ENCODE measurements around the gene USP34. TPM values are rescaled to one million over a fixed set of nuclear protein-coding genes. Genes with fewer than 3 reads are reported as not detected.
"Not testable (repeated sequence)": the region's sequence is repeated elsewhere in the genome, so short reads cannot be mapped to it uniquely, and the experiment has no call there.

Gene USP34
- total RNA-seq, 2 donors from 2014 or later: 105 to 120 TPM

GRCh38 chr2:61398413-61398812 lies 72.5 kb downstream of the USP34 start:
- no peak overlapping the region for H3K27ac ChIP-seq (ENCODE audit: low read depth, low read length)
- no peaks in the 10 kb centered on the region for H3K9me3 Mint-ChIP-seq
- no peak overlapping the region for H3K4me3 Mint-ChIP-seq
- peaks cover 43% of the 10 kb centered on the region for H3K36me3 Mint-ChIP-seq (ENCODE audit: low read depth)
- H3K27me3 Mint-ChIP-seq (ENCODE audit: insufficient read depth): no peaks in the 10 kb centered on the region
- no peaks in the 10 kb centered on the region for H3K4me1 ChIP-seq (ENCODE audit: control insufficient read depth, insufficient read depth, low read length)
- H3K4me1 Mint-ChIP-seq: no peaks in the 10 kb centered on the region
- TF ChIP-seq CTCF (conservative IDR thresholded peaks at IDR 0.05): no peak
- H3K9me3 ChIP-seq (ENCODE audit: control insufficient read depth, low read length): no peaks in the 10 kb centered on the region
- H3K36me3 ChIP-seq (ENCODE audit: control insufficient read depth, insufficient read depth, low read length): peaks cover 47% of the 10 kb centered on the region
- no peak overlapping the region for H3K9ac ChIP-seq (ENCODE audit: extremely low read depth, low read length, poor library complexity, severe bottlenecking)
- no peak overlapping the region for H3K27ac Mint-ChIP-seq
- no peak overlapping the region for H3K4me3 ChIP-seq (ENCODE audit: low read length)
- no peak for DNase-seq
- no peaks in the 10 kb centered on the region for H3K27me3 ChIP-seq (ENCODE audit: control insufficient read depth, insufficient read depth, low read length, poor library complexity, severe bottlenecking)
- whole genome bisulfite sequencing, 2 experiments (ENCODE audit: insufficient coverage in 1 of 2, insufficient read length in 1 of 2): 90 to 97% methylated on average over 3 to 12 of the region's 12 CpGs

- no peak overlapping the region for H3K27ac ChIP-seq (ENCODE audit: low read depth, low read length)
- peaks cover 53% of the 10 kb centered on the region for H3K36me3 ChIP-seq (ENCODE audit: control insufficient read depth, insufficient read depth, low read length)
- H3K27me3 Mint-ChIP-seq (ENCODE audit: insufficient read depth): no peaks in the 10 kb centered on the region
- no peak for DNase-seq
- no peak overlapping the region for H3K27ac Mint-ChIP-seq
- H3K4me3 ChIP-seq (ENCODE audit: low read length): no peak overlapping the region
- H3K9me3 ChIP-seq (ENCODE audit: control insufficient read depth, low read length): no peaks in the 10 kb centered on the region
- WGBS, 2 experiments (ENCODE audit: insufficient coverage in 1 of 2, insufficient read length in 1 of 2): 97 to 100% methylated on average over 2 to 4 of the region's 4 CpGs
- peaks cover 1% of the 10 kb centered on the region for H3K4me1 Mint-ChIP-seq
- peak; percentile 49 for TF ChIP-seq CTCF (conservative IDR thresholded peaks at IDR 0.05)
- no peaks in the 10 kb centered on the region for H3K9me3 Mint-ChIP-seq
- H3K9ac ChIP-seq (ENCODE audit: extremely low read depth, low read length, poor library complexity, severe bottlenecking): no peak overlapping the region
- no peaks in the 10 kb centered on the region for H3K27me3 ChIP-seq (ENCODE audit: control insufficient read depth, insufficient read depth, low read length, poor library complexity, severe bottlenecking)
- no peak overlapping the region for H3K4me3 Mint-ChIP-seq
- no peaks in the 10 kb centered on the region for H3K4me1 ChIP-seq (ENCODE audit: control insufficient read depth, insufficient read depth, low read length)
- peaks cover 50% of the 10 kb centered on the region for H3K36me3 Mint-ChIP-seq (ENCODE audit: low read depth)
Observed at GRCh38 chr2:61396005-61396404, 74.9 kb downstream of the USP34 start.

- not testable (repeated sequence) for H3K27me3 ChIP-seq (ENCODE audit: control insufficient read depth, insufficient read depth, low read length, poor library complexity, severe bottlenecking); H3K4me3 ChIP-seq (ENCODE audit: low read length); H3K27me3 Mint-ChIP-seq (ENCODE audit: insufficient read depth); H3K27ac Mint-ChIP-seq; H3K4me1 ChIP-seq (ENCODE audit: control insufficient read depth, insufficient read depth, low read length); H3K4me3 Mint-ChIP-seq; DNase-seq; H3K27ac ChIP-seq (ENCODE audit: low read depth, low read length); H3K9me3 Mint-ChIP-seq; H3K9ac ChIP-seq (ENCODE audit: extremely low read depth, low read length, poor library complexity, severe bottlenecking); H3K9me3 ChIP-seq (ENCODE audit: control insufficient read depth, low read length)
- H3K36me3 Mint-ChIP-seq (ENCODE audit: low read depth): peaks cover 42% of the 10 kb centered on the region
- peaks cover 68% of the 10 kb centered on the region for H3K36me3 ChIP-seq (ENCODE audit: control insufficient read depth, insufficient read depth, low read length)
- peaks cover 13% of the 10 kb centered on the region for H3K4me1 Mint-ChIP-seq
- WGBS, 2 experiments (ENCODE audit: insufficient coverage in 1 of 2, insufficient read length in 1 of 2): no CpG with 5 or more reads among the region's 7 CpGs
Observed at GRCh38 chr2:61387588-61387987, 83.3 kb downstream of the USP34 start.

GRCh38 chr2:61380882-61381197 lies 90.0 kb downstream of the USP34 start:
- not testable (repeated sequence) for H3K4me1 ChIP-seq (ENCODE audit: control insufficient read depth, insufficient read depth, low read length); H3K9me3 Mint-ChIP-seq; H3K4me3 ChIP-seq (ENCODE audit: low read length); H3K4me1 Mint-ChIP-seq; H3K27me3 Mint-ChIP-seq (ENCODE audit: insufficient read depth); H3K4me3 Mint-ChIP-seq; H3K9ac ChIP-seq (ENCODE audit: extremely low read depth, low read length, poor library complexity, severe bottlenecking); H3K27ac ChIP-seq (ENCODE audit: low read depth, low read length); H3K27me3 ChIP-seq (ENCODE audit: control insufficient read depth, insufficient read depth, low read length, poor library complexity, severe bottlenecking)
- peak; percentile 48 for DNase-seq
- peaks cover 20% of the 10 kb centered on the region for H3K9me3 ChIP-seq (ENCODE audit: control insufficient read depth, low read length)
- peaks cover 80% of the 10 kb centered on the region for H3K36me3 ChIP-seq (ENCODE audit: control insufficient read depth, insufficient read depth, low read length)
- Mint-ChIP-seq H3K27ac (peak overlapping the region; percentile 67), H3K36me3 (ENCODE audit: low read depth) (peaks cover 67% of the 10 kb centered on the region)
- WGBS, 2 experiments (ENCODE audit: insufficient coverage in 1 of 2, insufficient read length in 1 of 2): 87 to 100% methylated on average over 2 to 4 of the region's 4 CpGs

Data from endodermal cell (in vitro differentiated cells).